ENCODE measurements around the gene TBC1D7. TPM values are rescaled to one million over a fixed set of nuclear protein-coding genes. Genes with fewer than 3 reads are reported as not detected.

Gene TBC1D7
- total and polyA plus RNA-seq, 10 of the 15 experiments (the other 5 are each of a cell fraction or from before 2014, with no cell fraction given): 20.1 to 65.9 (median 31.3) TPM

GRCh38 chr6:13260831-13261230 is 67.5 kb downstream of the TBC1D7 start (continued):
- TF ChIP-seq, protein P1, sequence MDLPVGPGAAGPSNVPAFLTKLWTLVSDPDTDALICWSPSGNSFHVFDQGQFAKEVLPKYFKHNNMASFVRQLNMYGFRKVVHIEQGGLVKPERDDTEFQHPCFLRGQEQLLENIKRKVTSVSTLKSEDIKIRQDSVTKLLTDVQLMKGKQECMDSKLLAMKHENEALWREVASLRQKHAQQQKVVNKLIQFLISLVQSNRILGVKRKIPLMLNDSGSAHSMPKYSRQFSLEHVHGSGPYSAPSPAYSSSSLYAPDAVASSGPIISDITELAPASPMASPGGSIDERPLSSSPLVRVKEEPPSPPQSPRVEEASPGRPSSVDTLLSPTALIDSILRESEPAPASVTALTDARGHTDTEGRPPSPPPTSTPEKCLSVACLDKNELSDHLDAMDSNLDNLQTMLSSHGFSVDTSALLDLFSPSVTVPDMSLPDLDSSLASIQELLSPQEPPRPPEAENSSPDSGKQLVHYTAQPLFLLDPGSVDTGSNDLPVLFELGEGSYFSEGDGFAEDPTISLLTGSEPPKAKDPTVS (IDR thresholded peaks at IDR 0.05; ENCODE audit: low read depth, low read length): no peak

GRCh38 chr6:13260101-13260598 is 68.2 kb downstream of the TBC1D7 start:
- TSS peak; percentile 67 for BruUV-seq (replicated peaks)
- in situ Hi-C loops (cut with MboI): no loop called here
- Histone ChIP-seq H2AFZ (ENCODE audit: control insufficient read depth, low read depth, low read length) (no peak overlapping the region), H3K9ac (ENCODE audit: control insufficient read depth, insufficient read depth, low read length) (peak overlapping the region; percentile 9; the same call in 1 of the 2 replicates), H3K4me2 (ENCODE audit: control insufficient read depth, insufficient read depth) (peak overlapping the region; percentile 96), H3K4me1 (ENCODE audit: control insufficient read depth, insufficient read depth, low read length) (peaks cover 59% of the 10 kb centered on the region), H3K36me3 (ENCODE audit: control insufficient read depth in 2 of 2, insufficient read depth in 2 of 2, low read length in 1 of 2) (no peaks in the 10 kb centered on the region), H3K27me3 (replicated peaks in 1 of 2; ENCODE audit: control insufficient read depth in 2 of 2, insufficient read depth in 2 of 2, low read length in 1 of 2) (no peaks in the 10 kb centered on the region), H3K9me3 (replicated peaks; ENCODE audit: control insufficient read depth, insufficient read depth, low read length) (peaks cover 7% of the 10 kb centered on the region), H3K79me2 (ENCODE audit: control insufficient read depth, insufficient read depth, low read length) (no peaks in the 10 kb centered on the region), H3K4me3 (no peak overlapping the region), H4K20me1 (ENCODE audit: control insufficient read depth, insufficient read depth) (no peaks in the 10 kb centered on the region), H3K27ac (ENCODE audit: control insufficient read depth, insufficient read depth) (peak overlapping the region; percentile 50)
- DNase-seq (ENCODE audit: low read depth, low spot score) (no peak), ATAC-seq (peak; percentile 5), FAIRE-seq (no peak)
- RAD21 ChIA-PET (ENCODE audit: unreplicated experiment): interaction anchor here (1.0 to 5.0 kb wide), 13 partner anchors 9 to 169 kb away, joined by 3 to 116 read pairs (median 7); partner anchors contain the start of gene TBC1D7
- WGBS (ENCODE audit: insufficient coverage, insufficient replicate concordance, low lambda C conversion rate, missing lambda C conversion rate): 48% methylated on average over 7 of the region's 7 CpGs
- CTCF ChIA-PET: interaction anchor here (0.6 to 5.2 kb wide), 10 partner anchors 13 to 72 kb away, joined by 3 to 45 read pairs (median 4); no protein-coding TSS in a partner anchor
- TF ChIP-seq ELK1 (IDR thresholded peaks at IDR 0.05; ENCODE audit: low read depth, low read length) (no peak), ZBTB33 (IDR thresholded peaks at IDR 0.05) (peak; percentile 43; the same call in 1 of the 2 replicates), PBX3 (IDR thresholded peaks at IDR 0.05; ENCODE audit: insufficient replicate concordance, low read depth, low read length) (no peak)
- POLR2A ChIA-PET: interaction anchor here (0.6 to 3.3 kb wide), 8 partner anchors 12 to 125 kb away, joined by 3 to 26 read pairs (median 8); partner anchors contain the start of gene TBC1D7
- SMC1A ChIA-PET (ENCODE audit: uncharacterized antibody, unreplicated experiment): interaction anchor here (0.9 to 6.6 kb wide), 11 partner anchors 8 to 225 kb away, joined by 3 to 81 read pairs (median 9); partner anchors contain the start of gene TBC1D7
- intact Hi-C loops (cut with micrococcal nuclease; ENCODE audit: unreplicated experiment): no loop called here

All from GM12878 (cell line).